LHCN-M2 (cell line): ENCODE data around the gene TENM4. TPM values are rescaled to one million over a fixed set of nuclear protein-coding genes. Genes with fewer than 3 reads are reported as not detected.
A peak's percentile ranks its signal among the peaks of the same experiment; 100 is the strongest.

ENCODE experiments used
- DNase-seq: peaks from one replicate; pipeline ENCODE4 v3.0.0-alpha.2; 2012; ENCODE audit warnings: low read depth
- total RNA-seq: library from RNA; depleted of rRNA; stranded (reverse); fragments of >200 nt; gene quantifications from 2 replicates; pipeline ENCODE4 v1.2.3, GENCODE V29; 2014

Gene TENM4
- total RNA-seq, 1 experiment from 2014 or later = 0.06 TPM

DNA sequence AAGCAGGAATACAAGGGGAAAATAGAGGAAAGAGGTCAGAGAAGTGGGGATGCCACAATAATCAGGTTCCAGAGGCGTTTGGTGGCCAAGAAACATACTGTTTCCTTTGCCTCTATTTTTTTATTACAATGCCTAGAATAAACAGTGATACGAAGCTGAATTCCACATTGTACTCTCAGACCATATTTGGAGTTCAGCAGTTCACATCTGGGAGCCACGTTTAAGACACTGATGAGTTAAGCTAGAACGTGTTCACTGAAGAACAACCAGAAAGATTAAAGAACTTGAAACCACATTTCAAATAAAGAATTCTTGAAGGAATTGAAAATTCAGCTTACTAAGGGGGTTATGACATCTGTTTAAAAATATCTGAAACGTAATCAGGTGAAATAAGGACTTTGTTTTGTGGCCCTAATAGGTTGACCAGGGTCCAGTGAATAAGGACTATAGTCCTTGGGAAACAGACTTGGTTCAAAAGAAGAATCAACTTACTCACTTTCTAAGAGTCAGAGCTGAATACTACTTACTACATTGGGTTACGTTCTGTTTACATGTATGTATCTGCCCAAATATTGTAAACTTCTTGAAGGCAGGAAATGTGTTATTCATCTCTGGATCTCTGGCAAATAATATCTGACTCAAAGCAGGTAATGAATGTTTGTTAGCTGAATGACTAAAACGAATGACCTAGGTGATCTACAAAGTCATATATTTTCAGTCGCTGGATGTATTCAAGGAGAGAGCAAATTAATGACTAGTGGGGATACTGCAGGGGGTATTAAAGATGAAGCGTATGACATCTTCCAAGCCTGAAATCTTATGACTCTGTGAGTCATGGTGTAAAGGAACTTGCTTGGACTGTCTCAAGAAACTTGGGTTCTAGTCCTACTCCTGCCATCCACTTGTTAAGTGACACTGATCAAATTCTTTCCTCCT, 619.2 kb downstream of the TENM4 start:
- DNase-seq = no peak

DNA sequence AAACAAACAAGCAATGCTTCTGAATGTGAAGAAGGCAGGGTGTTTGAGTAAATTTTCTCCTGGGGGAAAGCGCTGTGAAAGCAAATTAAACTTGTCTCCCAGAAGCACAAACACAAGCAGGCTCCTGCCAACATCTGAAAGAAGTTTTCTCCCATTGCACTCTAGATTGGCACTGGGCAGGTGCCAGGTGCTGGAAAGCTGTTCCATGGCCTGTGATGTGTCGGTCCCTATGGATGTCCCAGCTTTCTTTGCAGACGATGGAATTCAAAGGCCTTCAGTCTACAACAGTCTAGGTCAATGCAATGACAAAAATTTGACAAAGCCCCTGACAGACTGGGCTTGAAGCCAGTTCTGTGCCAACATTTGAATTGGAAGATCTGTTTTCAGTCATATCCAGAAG, 620.1 kb downstream of the TENM4 start:
- no peak for DNase-seq

DNA sequence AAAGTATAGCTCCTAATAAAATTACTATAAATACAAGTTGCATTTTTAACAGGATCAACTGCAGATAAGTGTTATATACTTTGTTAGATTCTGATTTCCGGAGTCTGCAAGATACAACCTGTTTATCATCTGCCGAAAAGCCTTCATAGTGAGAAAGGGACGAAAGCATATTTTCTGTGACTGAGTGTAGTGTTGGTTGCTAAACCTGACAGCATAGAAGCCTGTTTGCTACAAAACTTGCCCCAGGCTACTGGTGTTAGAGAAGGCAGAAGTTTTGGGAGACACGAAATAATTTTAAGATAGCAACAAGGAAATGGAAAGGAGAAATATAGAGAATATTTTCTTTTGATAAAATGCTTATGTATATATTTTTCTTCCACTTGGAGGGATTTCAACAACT, 622.6 kb downstream of the TENM4 start:
- no peak for DNase-seq

DNA sequence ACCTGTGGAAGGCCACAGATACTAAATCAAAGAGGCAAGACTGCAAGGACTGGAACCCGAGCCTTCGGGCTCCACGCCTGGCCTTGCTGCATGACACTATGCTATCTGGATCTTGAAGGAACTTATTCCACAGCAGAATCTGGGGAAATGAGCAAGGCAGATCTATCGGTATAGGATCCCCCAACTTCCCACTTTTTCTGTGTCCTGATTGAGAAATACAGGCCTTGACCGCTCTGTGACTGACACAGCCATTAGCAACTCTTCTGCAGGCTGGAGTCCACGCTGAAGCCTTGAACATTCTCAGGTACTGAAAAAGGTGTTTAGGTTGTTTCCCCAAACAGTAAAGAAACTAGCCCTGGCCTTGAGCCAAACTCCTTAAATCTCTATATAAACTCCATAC, 625.0 kb downstream of the TENM4 start:
- DNase-seq = no peak

DNA sequence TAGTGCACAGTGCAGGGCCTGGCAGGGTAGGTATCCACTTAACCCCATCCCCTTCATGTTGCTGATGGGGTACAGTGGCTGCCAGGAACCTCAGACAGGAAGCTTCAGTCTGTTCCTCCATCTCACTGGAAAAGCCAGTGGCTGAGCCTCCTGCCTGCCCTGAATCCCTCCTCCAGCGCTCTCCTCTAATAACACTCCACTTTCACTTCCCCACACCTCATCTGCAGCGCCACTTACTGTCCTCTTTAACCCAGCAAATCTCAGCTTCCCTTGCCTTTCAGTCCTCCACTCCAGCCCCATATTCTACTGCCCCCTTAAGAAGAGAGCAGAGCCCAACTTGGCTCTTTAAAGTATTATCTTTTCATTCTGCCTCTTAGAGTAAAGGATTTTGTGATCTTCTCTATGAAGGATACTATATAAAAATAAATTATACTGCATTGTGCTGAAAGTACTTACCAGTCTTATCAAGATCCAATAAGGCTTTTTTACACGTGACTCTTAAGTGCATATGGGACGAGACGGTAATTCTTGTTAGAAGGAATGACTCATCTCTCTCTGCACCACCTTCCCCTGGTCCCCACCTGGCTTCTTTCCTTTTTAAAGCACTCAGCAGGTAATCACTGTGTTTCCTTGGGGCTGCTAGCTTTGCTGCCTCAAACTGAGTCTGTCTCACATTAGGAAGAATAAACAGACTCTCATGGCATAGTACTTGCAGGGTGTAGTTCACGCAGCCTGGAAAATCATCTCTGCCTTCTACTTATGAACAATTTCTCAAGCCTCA, 628.1 kb downstream of the TENM4 start:
- no peak for DNase-seq

DNA sequence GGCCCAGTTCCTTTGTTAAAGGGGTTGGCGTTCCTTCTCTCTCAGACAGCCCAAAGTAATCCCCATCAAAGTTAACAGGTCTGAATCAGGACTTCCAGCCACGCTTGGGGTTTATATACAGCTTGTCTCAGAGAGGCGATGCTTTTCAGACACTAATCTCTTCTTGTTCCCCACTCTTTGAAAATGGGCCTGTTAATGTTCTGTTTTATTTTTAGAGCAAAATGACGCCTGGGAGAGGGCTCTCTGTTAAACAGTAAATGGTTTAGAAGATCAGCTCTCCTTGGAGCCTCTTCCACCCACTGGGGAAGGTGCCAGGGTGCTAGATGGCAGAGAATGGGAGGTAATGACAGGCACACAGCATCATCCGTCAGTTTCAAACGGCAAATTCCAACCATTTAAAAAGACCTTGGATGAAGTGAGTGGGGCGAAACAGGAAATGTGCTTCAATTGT, 630.2 kb downstream of the TENM4 start:
- DNase-seq = no peak

DNA sequence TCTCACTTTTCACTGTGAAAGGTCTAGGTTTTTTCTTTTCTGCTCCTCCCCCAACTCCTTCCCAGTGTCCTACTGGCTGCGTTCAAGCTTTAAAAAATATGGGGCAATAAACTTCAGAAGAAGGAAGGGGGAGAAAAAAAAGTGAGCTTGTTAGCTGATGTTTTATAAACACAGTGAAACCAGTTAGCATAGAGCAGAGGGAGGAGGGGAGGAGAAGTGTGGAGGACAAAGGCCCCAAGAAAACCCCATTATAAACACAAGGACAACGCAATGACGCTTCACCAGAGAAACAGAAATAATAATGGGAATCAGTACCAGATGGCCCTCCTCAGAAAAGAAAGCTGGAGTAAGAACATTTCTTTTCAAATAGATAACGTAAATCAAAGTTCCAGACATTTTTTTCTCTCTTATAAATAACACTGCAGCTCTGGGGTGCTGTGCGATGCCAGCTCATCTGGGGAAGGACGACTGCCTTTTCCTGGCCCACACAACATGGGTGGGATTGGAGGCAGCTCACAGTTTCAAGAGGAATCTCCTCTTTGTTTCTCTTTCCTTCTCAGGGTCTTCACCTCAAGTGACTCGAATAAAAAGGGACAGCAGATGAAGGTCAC, 630.8 kb downstream of the TENM4 start:
- no peak for DNase-seq

DNA sequence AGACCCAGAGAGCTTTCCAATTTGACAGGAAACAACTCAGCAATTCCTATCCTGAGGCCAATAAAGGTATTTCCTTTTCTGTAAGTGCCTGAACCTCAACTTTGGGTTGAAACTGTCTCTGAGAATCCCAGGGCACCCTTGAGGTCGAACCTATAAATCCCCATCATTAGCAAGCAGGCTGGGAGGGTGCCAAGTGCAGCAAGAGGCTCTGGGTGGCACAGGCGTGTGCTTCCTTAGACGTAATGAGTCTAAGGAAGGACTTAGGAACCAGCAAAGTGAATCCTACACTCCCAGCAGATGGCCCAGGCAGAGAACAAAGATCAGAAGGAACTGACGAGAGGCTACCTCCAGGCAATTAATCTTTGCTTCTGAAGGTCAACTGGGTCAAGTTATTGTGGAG, 631.9 kb downstream of the TENM4 start:
- no peak for DNase-seq

DNA sequence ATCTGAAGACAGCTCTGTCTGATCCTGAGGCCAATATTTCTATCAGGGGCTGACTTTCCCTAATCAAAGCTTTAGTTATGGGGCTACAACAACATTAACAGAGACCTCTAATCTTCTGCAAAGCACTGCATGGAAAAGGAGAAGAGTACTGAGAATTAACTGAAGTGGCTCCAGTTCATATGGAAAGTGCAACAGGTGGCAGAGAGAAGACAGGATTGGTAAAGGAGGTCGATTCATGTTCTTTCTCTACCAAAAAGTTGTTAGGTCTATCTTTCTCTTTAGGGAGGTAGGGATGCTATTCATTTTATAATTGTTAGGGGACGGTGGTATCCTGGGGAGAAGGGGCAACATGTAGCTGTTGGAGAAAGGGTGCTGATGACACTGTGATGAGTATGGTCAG, 633.5 kb downstream of the TENM4 start:
- DNase-seq = no peak

DNA sequence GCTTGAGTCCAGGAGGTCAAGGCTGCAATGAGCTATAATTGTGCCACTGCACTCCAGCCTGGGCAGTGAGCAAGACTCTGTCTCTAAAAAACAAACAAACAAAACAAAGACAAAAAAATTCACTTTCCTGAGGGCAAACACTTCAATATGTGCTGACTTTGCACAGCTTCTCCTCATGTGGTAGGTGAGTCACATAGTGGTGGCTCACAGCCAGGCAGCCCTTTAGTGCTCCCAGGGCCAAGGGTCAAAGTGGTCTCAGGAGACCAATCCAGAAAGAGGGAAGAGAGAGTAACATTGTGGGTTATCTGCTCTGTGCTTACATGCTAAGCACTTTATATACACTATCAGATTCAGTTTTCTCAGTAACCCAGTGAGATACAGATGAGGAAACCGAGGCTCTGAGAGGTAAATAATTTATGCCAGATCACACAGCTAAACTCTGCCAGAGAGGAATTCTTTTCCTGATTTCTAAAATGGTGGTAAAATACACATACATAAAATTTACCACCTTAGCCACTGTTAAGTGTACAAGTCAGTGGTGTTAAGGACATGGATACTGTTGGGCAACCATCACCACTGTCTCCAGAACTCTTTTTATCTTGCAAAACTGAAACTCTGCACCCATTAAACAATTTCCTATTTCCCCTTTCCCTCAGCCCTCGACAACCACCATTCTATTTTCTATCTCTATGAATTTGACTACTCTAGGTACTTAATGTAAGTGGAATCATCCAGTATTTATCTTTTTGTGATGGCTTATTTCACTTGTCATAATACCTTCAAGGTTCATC, 634.4 kb downstream of the TENM4 start:
- DNase-seq = peak; percentile 31

DNA sequence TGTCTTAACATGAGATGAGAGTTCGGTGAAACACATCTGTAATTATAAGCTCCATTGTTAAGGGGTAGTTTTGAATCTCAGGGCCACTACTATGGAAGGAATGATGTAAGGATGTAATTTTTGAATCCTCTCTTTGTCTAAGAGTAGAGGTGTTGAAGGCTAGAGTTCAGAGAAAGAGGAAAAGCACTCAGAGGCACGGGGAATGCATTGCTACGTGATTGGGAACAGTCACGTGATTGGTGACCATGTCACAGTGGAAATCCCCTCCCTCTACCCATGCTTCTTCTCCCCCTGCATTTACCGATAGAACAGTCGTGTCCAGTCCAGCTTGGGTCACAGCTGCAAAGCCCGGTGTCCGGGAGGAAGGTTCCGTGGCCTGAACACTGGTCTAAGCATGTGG, 635.8 kb downstream of the TENM4 start:
- DNase-seq = no peak

DNA sequence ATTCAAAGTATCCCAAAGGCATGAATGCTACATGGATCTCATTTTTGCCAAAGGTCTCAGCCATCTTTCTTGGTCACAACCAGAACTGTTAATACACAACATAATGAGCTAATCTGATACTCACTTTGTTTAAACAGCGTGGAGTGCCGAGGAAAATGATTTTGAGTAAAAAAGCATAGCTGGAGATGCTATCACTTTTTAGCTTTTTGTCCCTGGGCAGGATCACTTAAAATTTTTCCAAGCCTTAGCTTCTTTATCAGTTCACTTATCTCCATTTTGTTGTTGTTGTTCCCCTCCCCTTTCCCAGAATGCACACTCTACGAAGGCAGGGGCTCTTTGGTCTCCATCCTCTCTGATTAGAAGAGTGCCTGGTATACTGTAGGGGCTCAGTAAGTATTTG, 636.8 kb downstream of the TENM4 start:
- DNase-seq = no peak

DNA sequence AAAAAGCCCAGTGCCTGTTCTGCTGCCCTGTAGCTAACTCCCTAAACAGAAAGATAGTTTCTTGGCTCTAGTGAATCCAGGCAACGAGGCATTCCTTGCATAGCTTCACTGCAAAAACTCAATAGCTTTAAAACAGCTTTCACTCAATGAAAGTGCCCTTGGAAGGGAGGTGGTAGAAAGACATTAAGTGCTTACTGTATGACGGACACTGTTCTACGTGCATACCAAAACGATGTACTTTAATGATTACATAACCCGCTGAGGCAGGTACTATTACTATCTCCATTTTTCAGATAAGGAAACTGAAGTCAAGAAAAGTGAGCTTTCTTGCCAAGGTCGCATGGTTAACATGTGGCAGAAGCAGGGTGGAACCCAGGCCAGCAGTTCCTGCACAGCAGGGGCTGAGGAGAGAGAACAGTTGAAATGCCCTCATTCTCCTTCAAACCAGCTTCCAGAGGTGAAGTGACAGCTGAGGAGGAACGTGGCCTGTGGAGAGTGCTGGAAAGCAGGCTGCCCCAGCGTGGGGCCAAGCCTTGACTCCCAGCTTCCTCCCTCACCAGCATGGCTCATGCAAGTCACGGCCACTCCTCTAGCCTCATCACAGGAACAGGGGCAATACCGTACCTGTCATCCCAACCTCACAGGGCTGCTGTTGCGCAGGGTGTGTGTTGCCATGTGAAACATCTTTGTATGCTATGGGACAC, 638.6 kb downstream of the TENM4 start:
- DNase-seq = no peak

DNA sequence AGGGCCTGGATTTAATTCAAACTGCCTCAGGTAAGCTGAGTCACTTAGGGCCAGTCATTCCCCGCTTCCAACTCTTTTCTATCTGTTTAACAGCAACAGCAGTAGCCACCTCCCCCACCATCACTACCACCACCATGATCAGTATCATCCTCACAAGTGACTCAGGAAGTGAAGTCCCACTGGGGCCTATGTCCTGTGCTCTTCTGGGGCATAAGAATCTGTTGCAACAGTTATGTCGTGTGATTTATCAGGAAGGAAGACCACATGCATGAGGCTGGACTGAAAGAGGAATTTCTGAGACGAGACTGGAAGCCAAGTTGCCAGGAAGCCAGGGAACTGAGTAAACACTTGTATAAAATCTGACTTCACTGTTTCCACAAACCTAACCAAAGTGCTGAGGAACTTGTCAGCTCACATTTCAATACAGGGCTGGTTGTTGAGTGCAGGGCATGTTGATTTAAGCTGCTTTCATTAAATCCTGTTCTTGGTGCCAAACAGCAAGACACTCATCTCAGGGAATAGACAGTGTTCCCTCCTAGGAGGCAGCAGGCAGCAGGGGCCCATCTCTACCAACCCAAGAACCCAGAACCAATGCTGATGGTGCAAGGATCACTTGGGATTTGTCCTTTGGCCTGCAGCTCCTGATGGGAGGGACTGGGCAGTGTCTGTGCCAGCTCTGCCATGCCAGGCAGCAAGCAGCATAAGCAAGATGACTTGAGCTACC, 639.5 kb downstream of the TENM4 start:
- DNase-seq = peak; percentile 48

DNA sequence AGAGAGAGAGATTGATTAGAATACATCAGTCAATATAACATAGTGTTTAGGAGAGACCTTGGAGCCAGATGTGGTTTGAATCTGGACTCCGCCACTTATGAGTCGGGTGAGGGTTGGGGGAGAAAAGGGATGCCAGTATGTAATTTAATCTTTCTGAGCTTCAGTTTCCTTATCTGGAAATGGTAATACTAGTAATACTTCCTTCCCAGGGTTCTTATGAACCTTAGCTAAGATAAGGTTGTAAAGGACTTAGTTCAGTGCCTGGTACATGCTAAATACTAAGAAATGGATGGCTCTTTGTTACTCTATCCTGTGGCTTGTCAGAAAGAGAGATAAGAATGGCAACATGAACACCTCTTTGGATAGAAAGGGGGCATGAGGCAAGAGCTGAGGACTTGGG, 640.1 kb downstream of the TENM4 start:
- no peak for DNase-seq

DNA sequence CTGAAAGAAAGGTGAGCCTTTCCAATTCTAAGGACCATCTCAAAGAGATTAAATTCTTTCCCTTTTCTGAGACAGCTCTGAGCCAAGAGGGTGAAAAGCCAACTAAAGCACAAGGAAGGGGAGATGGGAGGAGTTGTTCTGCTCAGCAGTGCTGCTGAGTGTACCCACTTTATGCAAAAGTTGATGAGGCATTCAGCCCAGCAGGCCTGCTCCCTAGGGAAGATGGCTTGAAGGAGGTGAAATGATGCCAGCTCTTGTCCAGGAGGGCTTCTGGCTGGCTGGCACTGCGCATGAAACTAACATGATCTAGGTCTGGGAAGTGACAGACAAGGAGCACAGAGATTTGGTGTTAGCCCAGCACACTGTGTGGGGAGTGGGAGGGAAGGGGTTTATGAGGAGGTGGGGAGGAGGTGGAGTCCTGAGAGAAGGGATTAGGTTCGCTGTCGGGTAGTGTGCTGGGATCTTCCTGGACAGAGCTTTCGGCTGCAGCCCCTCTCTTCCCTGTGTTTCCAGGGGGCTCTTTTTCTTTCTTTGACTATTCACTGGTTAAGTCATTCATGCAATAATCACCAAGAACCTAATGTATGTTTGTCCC, 640.6 kb downstream of the TENM4 start:
- DNase-seq = no peak

DNA sequence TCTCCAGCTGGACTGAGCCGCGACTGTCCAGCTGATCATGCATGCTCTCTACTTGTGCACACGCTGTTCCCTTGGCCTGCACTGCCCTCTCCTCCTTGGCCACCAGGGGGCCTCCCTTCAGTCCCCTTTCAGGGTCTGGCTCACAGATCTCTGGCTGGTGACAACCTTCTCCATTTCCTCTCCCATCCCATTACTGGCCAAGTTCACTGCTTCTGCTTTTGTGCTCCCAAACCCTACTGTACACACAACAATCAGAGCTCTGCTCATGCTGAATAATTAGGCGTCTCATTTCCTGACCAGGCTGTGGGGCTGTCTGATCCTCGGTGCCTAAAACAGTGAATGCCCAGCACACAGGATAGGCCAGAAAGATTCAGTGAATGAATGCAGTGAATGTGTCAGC, 642.2 kb downstream of the TENM4 start:
- no peak for DNase-seq

DNA sequence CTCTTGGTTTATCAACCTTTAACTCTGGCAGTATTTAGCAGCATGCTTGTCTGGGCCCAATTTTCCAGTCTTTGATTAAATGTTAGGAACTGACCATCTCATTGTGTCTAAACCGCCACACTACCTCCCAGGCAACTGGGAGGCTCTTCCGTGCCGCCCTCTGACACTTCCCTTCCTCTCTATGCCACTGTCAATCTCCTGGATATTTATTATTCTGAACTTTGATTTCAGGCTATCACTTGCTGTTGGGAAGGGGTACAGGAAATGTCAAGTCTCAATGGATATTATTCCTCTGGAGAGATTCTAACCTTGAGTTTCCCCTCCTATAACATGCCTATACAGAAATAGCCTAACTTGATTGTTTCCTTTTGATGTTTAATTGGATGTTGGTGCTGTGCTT, 643.3 kb downstream of the TENM4 start:
- DNase-seq = no peak

DNA sequence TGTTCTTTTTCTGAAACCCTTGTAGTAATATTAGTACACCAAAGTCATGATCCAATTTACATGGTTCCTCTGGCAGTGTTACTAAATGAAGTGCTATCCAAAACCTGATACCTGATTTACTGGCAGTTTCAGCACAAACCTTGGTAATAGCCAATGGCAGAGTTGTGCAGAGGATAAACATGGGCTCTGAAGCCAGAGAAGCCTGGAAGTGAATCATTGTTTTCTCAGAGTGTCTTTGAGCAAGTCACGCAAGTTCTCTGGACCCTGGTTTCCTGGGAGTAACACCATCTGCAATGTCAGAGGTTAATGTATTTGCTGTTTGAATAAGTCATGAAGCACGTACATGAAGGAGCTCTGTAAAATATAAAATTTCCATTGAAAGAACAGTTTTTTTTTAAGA, 643.9 kb downstream of the TENM4 start:
- DNase-seq = peak; percentile 65
